Measurements from ENCODE around the gene CAMTA1. TPM values are rescaled to one million over a fixed set of nuclear protein-coding genes. Genes with fewer than 3 reads are reported as not detected.

CAMTA1 gene
- total and polyA plus RNA-seq, 8 donors, result 42.8 to 213 (median 118) TPM

- WGBS, 5 donors, result 39 to 65% (median 52%) methylated on average over 9 of the region's 9 CpGs
Observed at GRCh38 chr1:7019510-7019909, 234.3 kb downstream of the CAMTA1 start.

GRCh38 chr1:7022058-7022457 lies 236.8 kb downstream of the CAMTA1 start:
- TF ChIP-seq POLR2AphosphoS5 (IDR thresholded peaks at IDR 0.05), result no peak
- no peak for TF ChIP-seq POLR2A (IDR thresholded peaks at IDR 0.05)
- no peak for TF ChIP-seq CTCF (IDR thresholded peaks at IDR 0.05)
- TF ChIP-seq EP300 (IDR thresholded peaks at IDR 0.05), result no peak
- intact Hi-C loops (cut with DNase I; ENCODE audit: low total_unique reads), result no loop called here

More at GRCh38 chr1:7019510-7019909, 234.3 kb downstream of the CAMTA1 start:
- H3K27me3 ChIP-seq, result peaks cover 0 to 32% (median 18%) of the 10 kb centered on the region in 3 donors
- no peak overlapping the region for H3K4me3 ChIP-seq
- H3K36me3 ChIP-seq, result no peaks in the 10 kb centered on the region
- no peak for DNase-seq
- no peak overlapping the region for H3K27ac ChIP-seq
- no peaks in the 10 kb centered on the region for H3K9me3 ChIP-seq
- no peaks in the 10 kb centered on the region for H3K4me1 ChIP-seq
- intact Hi-C loops (cut with DNase I; ENCODE audit: low total_unique reads), result no loop called here
- TF ChIP-seq POLR2A (IDR thresholded peaks at IDR 0.05) (no peak), CTCF (IDR thresholded peaks at IDR 0.05) (no peak), POLR2AphosphoS5 (IDR thresholded peaks at IDR 0.05) (no peak), EP300 (IDR thresholded peaks at IDR 0.05) (no peak)

GRCh38 chr1:7025013-7025412 lies 239.8 kb downstream of the CAMTA1 start:
- H3K9me3 ChIP-seq, result no peaks in the 10 kb centered on the region
- WGBS, 5 donors, result 79 to 83% (median 80%) methylated on average over 7 of the region's 7 CpGs

More at GRCh38 chr1:7022058-7022457, 236.8 kb downstream of the CAMTA1 start:
- 39 to 57% (median 51%) methylated on average over 3 of the region's 3 CpGs for WGBS, 5 donors
- no peak for DNase-seq
- Histone ChIP-seq H3K4me3 (no peak overlapping the region), H3K9me3 (no peaks in the 10 kb centered on the region), H3K27me3 (peaks cover 0 to 32% (median 18%) of the 10 kb centered on the region in 3 donors), H3K27ac (no peak overlapping the region), H3K4me1 (no peaks in the 10 kb centered on the region), H3K36me3 (no peaks in the 10 kb centered on the region)

GRCh38 chr1:7026169-7026568 lies 240.9 kb downstream of the CAMTA1 start:
- Histone ChIP-seq H3K27ac (no peak overlapping the region), H3K9me3 (peaks cover 0 to under 1% (median 0%) of the 10 kb centered on the region in 4 donors), H3K36me3 (no peaks in the 10 kb centered on the region), H3K4me3 (no peak overlapping the region), H3K27me3 (peaks cover 0 to 8% (median 7%) of the 10 kb centered on the region in 3 donors), H3K4me1 (no peaks in the 10 kb centered on the region)
- TF ChIP-seq POLR2A (IDR thresholded peaks at IDR 0.05), result no peak
- intact Hi-C loops (cut with DNase I; ENCODE audit: low total_unique reads), result no loop called here
- DNase-seq, result no peak
- WGBS, 5 donors, result 78 to 91% (median 82%) methylated on average over 6 of the region's 6 CpGs

More at GRCh38 chr1:7025013-7025412, 239.8 kb downstream of the CAMTA1 start:
- intact Hi-C loops (cut with DNase I; ENCODE audit: low total_unique reads), result no loop called here
- Histone ChIP-seq H3K27me3 (peaks cover 0 to 19% (median 14%) of the 10 kb centered on the region in 3 donors), H3K4me3 (no peak overlapping the region), H3K27ac (no peak overlapping the region), H3K36me3 (no peaks in the 10 kb centered on the region), H3K4me1 (no peaks in the 10 kb centered on the region)
- DNase-seq, result no peak
- no peak for TF ChIP-seq CTCF (IDR thresholded peaks at IDR 0.05)
- TF ChIP-seq POLR2AphosphoS5 (IDR thresholded peaks at IDR 0.05), result no peak
- no peak for TF ChIP-seq POLR2A (IDR thresholded peaks at IDR 0.05)
- TF ChIP-seq EP300 (IDR thresholded peaks at IDR 0.05), result no peak

GRCh38 chr1:7032992-7033391 lies 247.7 kb downstream of the CAMTA1 start:
- DNase-seq, result no peak
- intact Hi-C loops (cut with DNase I; ENCODE audit: low total_unique reads), result no loop called here
- Histone ChIP-seq H3K36me3 (no peaks in the 10 kb centered on the region), H3K27ac (no peak overlapping the region), H3K9me3 (peaks cover 0 to 24% (median 12%) of the 10 kb centered on the region in 4 donors), H3K4me3 (no peak overlapping the region), H3K27me3 (no peaks in the 10 kb centered on the region), H3K4me1 (no peaks in the 10 kb centered on the region)
- TF ChIP-seq EP300 (IDR thresholded peaks at IDR 0.05), result no peak
- WGBS, 5 donors, result 62 to 83% (median 81%) methylated on average over 2 of the region's 2 CpGs

All from stomach (tissue), 9 donors.